Measurements from ENCODE around the gene CNOT6L.

The CNOT6L gene

GRCh38 chr4:77710059-77710458 is 109.1 kb downstream of the CNOT6L start:
- DNase-seq: no peak

- DNase-seq: no peak
These were observed 112.5 kb downstream of the CNOT6L start for GRCh38 chr4:77706717-77707116.

- no peak for DNase-seq
These were observed 115.5 kb downstream of the CNOT6L start for GRCh38 chr4:77703666-77704065.

- DNase-seq: no peak
These were observed 118.0 kb downstream of the CNOT6L start for GRCh38 chr4:77701121-77701520.

GRCh38 chr4:77699731-77700210 is 119.4 kb downstream of the CNOT6L start:
- peak; percentile 85 for DNase-seq

GRCh38 chr4:77697860-77698590 is 121.1 kb downstream of the CNOT6L start:
- DNase-seq: peak; percentile 63

GRCh38 chr4:77695774-77696173 is 123.4 kb downstream of the CNOT6L start:
- peak; percentile 86 for DNase-seq

GRCh38 chr4:77692847-77693432 is 126.2 kb downstream of the CNOT6L start:
- DNase-seq: no peak

GRCh38 chr4:77681792-77682191 is 137.4 kb downstream of the CNOT6L start:
- DNase-seq: no peak

- DNase-seq: no peak
These were observed 142.3 kb downstream of the CNOT6L start for GRCh38 chr4:77676842-77677241.

GRCh38 chr4:77671051-77671450 is 148.1 kb downstream of the CNOT6L start:
- DNase-seq: no peak

- DNase-seq: no peak
These were observed 149.1 kb downstream of the CNOT6L start for GRCh38 chr4:77669946-77670590.

- DNase-seq: no peak
These were observed 153.6 kb downstream of the CNOT6L start for GRCh38 chr4:77665381-77666069.

Data from HCEC 1CT (cell line).